SK-N-SH (cell line): ENCODE results near the gene CCDC88B. TPM values are rescaled to one million over a fixed set of nuclear protein-coding genes. Genes with fewer than 3 reads are reported as not detected.

ENCODE experiments used
- CTCF ChIA-PET: fragments of 300-600, 350-600 bp; formaldehyde crosslinking; extraction: SDS; loops from one replicate; lab custom pipeline; 2021; lab: Yijun Ruan, JAX
- POLR2A ChIA-PET: fragments of 350-600 bp; sonication (Branson Sonifier 250); formaldehyde crosslinking; extraction: SDS; loops from one replicate; lab custom pipeline; 2020; ENCODE audit warnings: antibody characterized with exemption, inconsistent platforms; lab: Yijun Ruan, JAX
- DNase-seq: peaks from one replicate; pipeline ENCODE4 v3.0.0; 2012
- H2AFZ ChIP-seq: fragments of 200-600 bp; sonication (generic); 2 replicates; pipeline ENCODE4 v1.8.1; 2016; ENCODE audit warnings: antibody characterized with exemption, mild to moderate bottlenecking, low read depth
- H3F3A ChIP-seq: fragments of 200-600 bp; sonication (generic); replicated peaks from 2 replicates; pipeline ENCODE3; 2016; ENCODE audit warnings: antibody characterized with exemption, mild to moderate bottlenecking; ENCODE audit not compliant: insufficient read depth
- H3K27ac ChIP-seq, 2 experiments: fragments of 200-500 bp in 1 of 2; fragments of 200-600 bp in 1 of 2; sonication (Bioruptor generic) in 1 of 2; sonication (generic), shearing (Covaris generic) in 1 of 2; 2 replicates each; pipeline versions ENCODE4 v1.5.1 to v1.6.1; 2014 to 2016; ENCODE audit warnings: low read depth in 2 of 2, inconsistent platforms in 1 of 2, low read length in 1 of 2, mild to moderate bottlenecking in 1 of 2, mixed read lengths in 1 of 2
- H3K27me3 ChIP-seq: fragments of 200-600 bp; sonication (generic), shearing (Covaris generic); 2 replicates; pipeline ENCODE4 v1.6.1; 2016; ENCODE audit warnings: mixed run types; ENCODE audit not compliant: insufficient read depth
- H3K36me3 ChIP-seq, 2 experiments: fragments of 200-500 bp in 1 of 2; fragments of 200-600 bp in 1 of 2; sonication (Bioruptor generic) in 1 of 2; sonication (generic) in 1 of 2; replicated peaks in 1 of 2; 2 replicates each; pipeline versions ENCODE3 to v1.5.1; 2014 to 2016; ENCODE audit warnings: low read length in 1 of 2, mild to moderate bottlenecking in 1 of 2; ENCODE audit not compliant: insufficient read depth in 2 of 2, control insufficient read depth in 1 of 2
- H3K4me1 ChIP-seq, 2 experiments: fragments of 200-500 bp in 1 of 2; fragments of 200-600 bp in 1 of 2; sonication (Bioruptor generic) in 1 of 2; sonication (generic), shearing (Covaris generic) in 1 of 2; 2 replicates each; pipeline versions ENCODE4 v1.5.1 to v1.6.1; 2014 to 2016; ENCODE audit warnings: low read depth in 1 of 2, low read length in 1 of 2, mixed run types in 1 of 2; ENCODE audit not compliant: insufficient read depth in 2 of 2, control insufficient read depth in 1 of 2
- H3K4me2 ChIP-seq: fragments of 200-600 bp; sonication (generic), shearing (Covaris generic); 2 replicates; pipeline ENCODE4 v1.6.1; 2017; ENCODE audit warnings: mixed run types
- H3K4me3 ChIP-seq, 2 experiments: fragments of 200-500 bp in 1 of 2; fragments of 200-600 bp in 1 of 2; sonication (Bioruptor generic) in 1 of 2; sonication (generic), shearing (Covaris generic) in 1 of 2; 2 replicates each; pipeline versions ENCODE4 v1.5.1 to v1.8.1; 2014 to 2016; ENCODE audit warnings: low read depth in 2 of 2, inconsistent platforms in 1 of 2, low read length in 1 of 2, mild to moderate bottlenecking in 1 of 2, mixed read lengths in 1 of 2, moderate library complexity in 1 of 2
- H3K79me2 ChIP-seq: fragments of 200-600 bp; sonication (generic); 2 replicates; pipeline ENCODE4 v1.8.1; 2017; ENCODE audit warnings: mild to moderate bottlenecking; ENCODE audit not compliant: insufficient read depth
- H3K9ac ChIP-seq: fragments of 200-600 bp; sonication (generic); 2 replicates; pipeline ENCODE4 v1.6.1; 2017; ENCODE audit warnings: mixed run types
- H3K9me2 ChIP-seq: fragments of 200-600 bp; sonication (generic); 2 replicates; pipeline ENCODE4 v1.6.1; 2017; ENCODE audit warnings: mixed run types
- H3K9me3 ChIP-seq: fragments of 200-600 bp; sonication (generic); 2 replicates; pipeline ENCODE4 v1.6.1; 2017; ENCODE audit warnings: mixed run types, mild to moderate bottlenecking, moderate library complexity
- H4K20me1 ChIP-seq: fragments of 200-600 bp; sonication (generic); 2 replicates; pipeline ENCODE4 v1.6.1; 2017; ENCODE audit warnings: mild to moderate bottlenecking, mixed run types; ENCODE audit not compliant: insufficient read depth
- CHD2 ChIP-seq: fragments of 150-350 bp; IDR thresholded peaks from 2 replicates; pipeline ENCODE4 v1.6.1; 2018; ENCODE audit warnings: low read length; ENCODE audit not compliant: partially characterized antibody
- CTCF ChIP-seq: fragments of 200-600 bp; sonication (generic); IDR thresholded peaks from 2 replicates; pipeline ENCODE4 v1.6.1; 2017; ENCODE audit warnings: antibody characterized with exemption, mild to moderate bottlenecking, moderate library complexity
- FOXJ3 ChIP-seq: sonication (generic); formaldehyde crosslinking; IDR thresholded peaks from 2 replicates; pipeline ENCODE4 v1.5.1; 2020; ENCODE audit warnings: mild to moderate bottlenecking, missing genetic modification reagents
- GATA2 ChIP-seq: sonication (generic); formaldehyde crosslinking; IDR thresholded peaks from 2 replicates; pipeline ENCODE4 v1.5.0; 2020; ENCODE audit warnings: mild to moderate bottlenecking, missing genetic modification reagents
- JUND ChIP-seq: IDR thresholded peaks from 2 replicates; pipeline ENCODE4 v1.4.0; 2012
- MXI1 ChIP-seq: IDR thresholded peaks from 2 replicates; pipeline ENCODE4 v1.6.1; 2012; ENCODE audit warnings: mild to moderate bottlenecking, low read depth, low read length, improper control_type of control experiment
- NFIC ChIP-seq: IDR thresholded peaks from 2 replicates; pipeline ENCODE4 v1.4.0; 2012; ENCODE audit warnings: borderline replicate concordance
- NRF1 ChIP-seq: IDR thresholded peaks from 2 replicates; pipeline ENCODE4 v1.6.1; 2012; ENCODE audit warnings: low read depth, mild to moderate bottlenecking, low read length
- RCOR1 ChIP-seq: fragments of 150-350 bp; IDR thresholded peaks from 2 replicates; pipeline ENCODE4 v1.6.1; 2017; ENCODE audit warnings: antibody characterized with exemption, low read length
- RFX5 ChIP-seq: IDR thresholded peaks from 2 replicates; pipeline ENCODE4 v1.6.1; 2012; ENCODE audit warnings: mild to moderate bottlenecking, improper control_type of control experiment, low read length
- RXRA ChIP-seq: IDR thresholded peaks from 2 replicates; pipeline ENCODE4 v1.4.0; 2012; ENCODE audit warnings: low read depth, mild to moderate bottlenecking, borderline replicate concordance
- SMC3 ChIP-seq: IDR thresholded peaks from 2 replicates; pipeline ENCODE4 v1.6.1; 2012; ENCODE audit warnings: low read depth, low read length, improper control_type of control experiment
- TEAD4 ChIP-seq: IDR thresholded peaks from 2 replicates; pipeline ENCODE4 v1.4.0; 2012; ENCODE audit warnings: mild to moderate bottlenecking, borderline replicate concordance; ENCODE audit not compliant: insufficient read depth
- WGBS: methylation state at CpG from one replicate; pipeline ENCODE4 v1.1.6; 2017; ENCODE audit warnings: low lambda C conversion rate; 5-methylcytosine and 5-hydroxymethylcytosine counted together
- polyA plus RNA-seq, 3 experiments: library from polyadenylated mRNA; depleted of rRNA; stranded (reverse); fragments of >200 nt; gene quantifications; 2 replicates each; pipeline ENCODE4 v1.2.3, GENCODE V29; 2012
- TF ChIP-seq, protein P1 (sequence below): IDR thresholded peaks from 2 replicates; pipeline ENCODE4 v1.4.0; 2012; ENCODE audit warnings: low read depth, borderline replicate concordance
- TF ChIP-seq, protein P2 (sequence below): IDR thresholded peaks from 2 replicates; pipeline ENCODE4 v1.4.0; 2012; ENCODE audit warnings: low read depth, borderline replicate concordance
- TF ChIP-seq, protein P3 (sequence below): IDR thresholded peaks from 2 replicates; pipeline ENCODE4 v1.4.0; 2012; ENCODE audit warnings: low read depth
- TF ChIP-seq, protein P4 (sequence below): IDR thresholded peaks from 2 replicates; pipeline ENCODE4 v1.6.1; 2012; ENCODE audit warnings: mild to moderate bottlenecking, low read depth, low read length, moderate library complexity

CCDC88B gene
- polyA plus RNA-seq, 1 of the 3 experiments (the other 2 are of a cell fraction) = 3.4 TPM

GRCh38 chr11:64376071-64376470, 36.1 kb downstream of the CCDC88B start:
- Histone ChIP-seq H3K9ac (no peak overlapping the region), H3K4me1 (peaks cover 0 to 11% of the 10 kb centered on the region in 2 experiments; a peak in 1 of 4 replicates), H4K20me1 (no peaks in the 10 kb centered on the region), H3K9me3 (no peaks in the 10 kb centered on the region), H3K36me3 (no peaks in the 10 kb centered on the region), H3F3A (peaks cover 10% of the 10 kb centered on the region), H3K4me2 (no peak overlapping the region), H3K79me2 (no peaks in the 10 kb centered on the region)
- ChIA-PET POLR2A (no interaction called here), CTCF (no interaction called here)
- WGBS = 97% methylated on average over 7 of the region's 7 CpGs
- TF ChIP-seq GATA2 (CRISPR knock-in tag) (no peak), JUND (no peak), RCOR1 (no peak), CTCF (no peak), FOXJ3 (CRISPR knock-in tag) (no peak), MXI1 (no peak), TEAD4 (no peak), SMC3 (no peak), RXRA (no peak), NRF1 (no peak), CHD2 (no peak), NFIC (no peak), RFX5 (no peak)
- TF ChIP-seq, protein P1, sequence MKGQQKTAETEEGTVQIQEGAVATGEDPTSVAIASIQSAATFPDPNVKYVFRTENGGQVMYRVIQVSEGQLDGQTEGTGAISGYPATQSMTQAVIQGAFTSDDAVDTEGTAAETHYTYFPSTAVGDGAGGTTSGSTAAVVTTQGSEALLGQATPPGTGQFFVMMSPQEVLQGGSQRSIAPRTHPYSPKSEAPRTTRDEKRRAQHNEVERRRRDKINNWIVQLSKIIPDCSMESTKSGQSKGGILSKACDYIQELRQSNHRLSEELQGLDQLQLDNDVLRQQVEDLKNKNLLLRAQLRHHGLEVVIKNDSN = no peak
- TF ChIP-seq, protein P2, sequence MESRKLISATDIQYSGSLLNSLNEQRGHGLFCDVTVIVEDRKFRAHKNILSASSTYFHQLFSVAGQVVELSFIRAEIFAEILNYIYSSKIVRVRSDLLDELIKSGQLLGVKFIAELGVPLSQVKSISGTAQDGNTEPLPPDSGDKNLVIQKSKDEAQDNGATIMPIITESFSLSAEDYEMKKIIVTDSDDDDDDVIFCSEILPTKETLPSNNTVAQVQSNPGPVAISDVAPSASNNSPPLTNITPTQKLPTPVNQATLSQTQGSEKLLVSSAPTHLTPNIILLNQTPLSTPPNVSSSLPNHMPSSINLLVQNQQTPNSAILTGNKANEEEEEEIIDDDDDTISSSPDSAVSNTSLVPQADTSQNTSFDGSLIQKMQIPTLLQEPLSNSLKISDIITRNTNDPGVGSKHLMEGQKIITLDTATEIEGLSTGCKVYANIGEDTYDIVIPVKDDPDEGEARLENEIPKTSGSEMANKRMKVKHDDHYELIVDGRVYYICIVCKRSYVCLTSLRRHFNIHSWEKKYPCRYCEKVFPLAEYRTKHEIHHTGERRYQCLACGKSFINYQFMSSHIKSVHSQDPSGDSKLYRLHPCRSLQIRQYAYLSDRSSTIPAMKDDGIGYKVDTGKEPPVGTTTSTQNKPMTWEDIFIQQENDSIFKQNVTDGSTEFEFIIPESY = no peak
- TF ChIP-seq, protein P3, sequence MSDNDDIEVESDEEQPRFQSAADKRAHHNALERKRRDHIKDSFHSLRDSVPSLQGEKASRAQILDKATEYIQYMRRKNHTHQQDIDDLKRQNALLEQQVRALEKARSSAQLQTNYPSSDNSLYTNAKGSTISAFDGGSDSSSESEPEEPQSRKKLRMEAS = no peak
- TF ChIP-seq, protein P4, sequence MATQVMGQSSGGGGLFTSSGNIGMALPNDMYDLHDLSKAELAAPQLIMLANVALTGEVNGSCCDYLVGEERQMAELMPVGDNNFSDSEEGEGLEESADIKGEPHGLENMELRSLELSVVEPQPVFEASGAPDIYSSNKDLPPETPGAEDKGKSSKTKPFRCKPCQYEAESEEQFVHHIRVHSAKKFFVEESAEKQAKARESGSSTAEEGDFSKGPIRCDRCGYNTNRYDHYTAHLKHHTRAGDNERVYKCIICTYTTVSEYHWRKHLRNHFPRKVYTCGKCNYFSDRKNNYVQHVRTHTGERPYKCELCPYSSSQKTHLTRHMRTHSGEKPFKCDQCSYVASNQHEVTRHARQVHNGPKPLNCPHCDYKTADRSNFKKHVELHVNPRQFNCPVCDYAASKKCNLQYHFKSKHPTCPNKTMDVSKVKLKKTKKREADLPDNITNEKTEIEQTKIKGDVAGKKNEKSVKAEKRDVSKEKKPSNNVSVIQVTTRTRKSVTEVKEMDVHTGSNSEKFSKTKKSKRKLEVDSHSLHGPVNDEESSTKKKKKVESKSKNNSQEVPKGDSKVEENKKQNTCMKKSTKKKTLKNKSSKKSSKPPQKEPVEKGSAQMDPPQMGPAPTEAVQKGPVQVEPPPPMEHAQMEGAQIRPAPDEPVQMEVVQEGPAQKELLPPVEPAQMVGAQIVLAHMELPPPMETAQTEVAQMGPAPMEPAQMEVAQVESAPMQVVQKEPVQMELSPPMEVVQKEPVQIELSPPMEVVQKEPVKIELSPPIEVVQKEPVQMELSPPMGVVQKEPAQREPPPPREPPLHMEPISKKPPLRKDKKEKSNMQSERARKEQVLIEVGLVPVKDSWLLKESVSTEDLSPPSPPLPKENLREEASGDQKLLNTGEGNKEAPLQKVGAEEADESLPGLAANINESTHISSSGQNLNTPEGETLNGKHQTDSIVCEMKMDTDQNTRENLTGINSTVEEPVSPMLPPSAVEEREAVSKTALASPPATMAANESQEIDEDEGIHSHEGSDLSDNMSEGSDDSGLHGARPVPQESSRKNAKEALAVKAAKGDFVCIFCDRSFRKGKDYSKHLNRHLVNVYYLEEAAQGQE = no peak
- TF ChIP-seq, all 33 proteins: peak for 0
- Histone ChIP-seq H2AFZ (no peak overlapping the region), H3K9me2 (no peaks in the 10 kb centered on the region), H3K4me3 (no peak overlapping the region), H3K27ac (no peak overlapping the region), H3K27me3 (no peaks in the 10 kb centered on the region)
- no peak for DNase-seq
